ENCODE measurements around the gene PTPN3.

Gene PTPN3

DNA sequence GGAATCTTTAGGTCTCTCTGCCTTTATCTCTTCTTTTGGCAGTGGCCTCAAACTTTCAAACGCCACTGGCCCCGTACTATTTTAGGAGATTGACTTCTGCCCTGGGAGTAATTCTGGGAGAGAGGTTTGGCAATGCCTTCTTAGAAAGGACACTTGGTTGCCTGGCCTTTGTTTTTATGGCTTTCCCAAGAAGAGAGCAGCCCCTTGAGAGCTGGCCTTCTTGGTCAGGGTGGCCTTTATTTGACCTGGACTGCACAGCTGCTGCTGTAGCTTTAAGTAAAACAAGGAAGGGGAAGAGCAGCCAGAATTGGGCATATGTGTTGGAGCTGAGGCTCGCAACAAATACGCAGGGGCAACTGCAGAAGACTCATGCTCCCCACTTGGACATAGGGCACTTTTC lies 60.8 kb downstream of the PTPN3 start:
- DNase-seq (ENCODE audit: low read depth, low spot score) = no peak
- no peak overlapping the region for H3K4me3 ChIP-seq (ENCODE audit: insufficient read length, low read depth)
- no peak overlapping the region for H3K9ac ChIP-seq (ENCODE audit: insufficient read length, low read depth)
- H3K9me3 ChIP-seq (ENCODE audit: insufficient read depth, low read length) = no peaks in the 10 kb centered on the region
- H3K27me3 ChIP-seq (ENCODE audit: insufficient read depth, insufficient read length) = no peaks in the 10 kb centered on the region
- TF ChIP-seq SUZ12 (IDR thresholded peaks at IDR 0.05; ENCODE audit: extremely low read depth, insufficient read depth, insufficient read length) (no peak), YY1 (IDR thresholded peaks at IDR 0.05; ENCODE audit: insufficient read depth, insufficient read length) (no peak), ZNF274 (IDR thresholded peaks at IDR 0.05; ENCODE audit: low read depth, low read length) (no peak)
- H3K4me1 ChIP-seq (ENCODE audit: insufficient read depth, insufficient read length) = no peaks in the 10 kb centered on the region
- peaks cover 4% of the 10 kb centered on the region for H3K36me3 ChIP-seq (ENCODE audit: insufficient read depth, insufficient read length, low read length)

DNA sequence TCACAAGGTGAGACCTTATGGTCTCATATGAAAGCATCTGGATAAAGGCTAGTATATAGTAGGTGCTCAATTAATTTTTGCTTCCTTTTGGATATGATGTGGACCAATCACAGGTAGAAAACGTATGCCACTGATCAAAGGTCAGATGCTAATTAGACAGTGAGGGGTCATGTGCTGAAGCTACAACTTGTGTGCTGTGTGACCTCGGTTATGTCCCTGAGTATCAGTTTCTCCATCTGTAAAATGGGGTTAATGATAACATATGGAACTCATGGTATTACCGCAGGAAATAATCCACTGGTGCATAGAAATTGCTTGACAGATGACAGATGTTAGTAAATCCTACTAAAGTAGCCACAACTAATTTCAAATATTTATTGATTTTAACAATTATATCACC lies 62.0 kb downstream of the PTPN3 start:
- peaks cover 4% of the 10 kb centered on the region for H3K36me3 ChIP-seq (ENCODE audit: insufficient read depth, insufficient read length, low read length)
- TF ChIP-seq YY1 (IDR thresholded peaks at IDR 0.05; ENCODE audit: insufficient read depth, insufficient read length) = no peak
- no peak for TF ChIP-seq ZNF274 (IDR thresholded peaks at IDR 0.05; ENCODE audit: low read depth, low read length)
- TF ChIP-seq SUZ12 (IDR thresholded peaks at IDR 0.05; ENCODE audit: extremely low read depth, insufficient read depth, insufficient read length) = no peak
- no peak overlapping the region for H3K4me3 ChIP-seq (ENCODE audit: insufficient read length, low read depth)
- no peaks in the 10 kb centered on the region for H3K9me3 ChIP-seq (ENCODE audit: insufficient read depth, low read length)
- no peak for DNase-seq (ENCODE audit: low read depth, low spot score)
- H3K4me1 ChIP-seq (ENCODE audit: insufficient read depth, insufficient read length) = no peaks in the 10 kb centered on the region
- no peaks in the 10 kb centered on the region for H3K27me3 ChIP-seq (ENCODE audit: insufficient read depth, insufficient read length)
- H3K9ac ChIP-seq (ENCODE audit: insufficient read length, low read depth) = no peak overlapping the region

DNA sequence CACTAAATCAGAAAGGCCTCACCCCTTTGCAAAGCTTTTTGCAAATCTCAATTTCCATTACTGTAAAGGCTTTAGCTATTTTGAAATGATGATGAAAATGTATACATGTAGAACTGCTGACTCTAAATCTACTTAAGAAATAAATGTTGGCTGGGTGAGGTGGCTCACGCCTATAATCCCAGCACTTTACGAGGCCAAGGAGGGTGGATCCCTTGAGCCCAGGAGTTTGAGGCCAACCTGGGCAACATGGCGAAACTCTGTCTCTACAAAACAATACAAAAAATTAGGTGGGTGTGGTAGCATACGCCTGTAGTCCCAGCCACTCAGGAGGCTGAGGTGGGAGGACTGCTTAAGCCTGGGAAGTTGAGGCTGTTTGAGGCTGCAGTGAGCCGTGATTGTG lies 64.6 kb downstream of the PTPN3 start:
- Histone ChIP-seq H3K9me3 (ENCODE audit: insufficient read depth, low read length) (no peaks in the 10 kb centered on the region), H3K36me3 (ENCODE audit: insufficient read depth, insufficient read length, low read length) (peaks cover 4% of the 10 kb centered on the region), H3K9ac (ENCODE audit: insufficient read length, low read depth) (no peak overlapping the region), H3K4me3 (ENCODE audit: insufficient read length, low read depth) (no peak overlapping the region), H3K4me1 (ENCODE audit: insufficient read depth, insufficient read length) (no peaks in the 10 kb centered on the region), H3K27me3 (ENCODE audit: insufficient read depth, insufficient read length) (no peaks in the 10 kb centered on the region)
- no peak for DNase-seq (ENCODE audit: low read depth, low spot score)
- TF ChIP-seq YY1 (IDR thresholded peaks at IDR 0.05; ENCODE audit: insufficient read depth, insufficient read length) (no peak), SUZ12 (IDR thresholded peaks at IDR 0.05; ENCODE audit: extremely low read depth, insufficient read depth, insufficient read length) (no peak), ZNF274 (IDR thresholded peaks at IDR 0.05; ENCODE audit: low read depth, low read length) (no peak)

DNA sequence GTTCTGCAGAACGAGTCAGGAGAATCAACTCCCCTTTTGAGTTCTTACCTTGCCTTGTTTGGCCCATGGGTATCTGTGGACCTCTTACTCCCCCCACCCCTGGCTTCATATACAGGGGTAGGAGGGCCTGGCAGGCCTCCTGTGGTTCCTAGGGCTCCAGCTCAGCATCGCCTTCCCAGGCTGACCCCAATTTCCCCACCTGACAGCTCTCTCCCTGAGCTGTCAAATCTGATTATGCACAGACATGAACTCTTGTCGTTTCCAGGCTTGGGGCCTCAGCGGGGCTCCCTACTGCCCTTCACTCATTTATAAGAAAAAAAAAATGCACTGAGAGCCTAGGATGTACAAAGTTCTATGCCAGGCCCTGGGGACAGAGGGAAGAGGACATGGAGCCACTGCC lies 67.9 kb downstream of the PTPN3 start:
- H3K36me3 ChIP-seq (ENCODE audit: insufficient read depth, insufficient read length, low read length) = no peaks in the 10 kb centered on the region
- TF ChIP-seq YY1 (IDR thresholded peaks at IDR 0.05; ENCODE audit: insufficient read depth, insufficient read length) (no peak), ZNF274 (IDR thresholded peaks at IDR 0.05; ENCODE audit: low read depth, low read length) (no peak), SUZ12 (IDR thresholded peaks at IDR 0.05; ENCODE audit: extremely low read depth, insufficient read depth, insufficient read length) (no peak)
- H3K9me3 ChIP-seq (ENCODE audit: insufficient read depth, low read length) = no peaks in the 10 kb centered on the region
- H3K9ac ChIP-seq (ENCODE audit: insufficient read length, low read depth) = no peak overlapping the region
- DNase-seq (ENCODE audit: low read depth, low spot score) = no peak
- H3K27me3 ChIP-seq (ENCODE audit: insufficient read depth, insufficient read length) = no peaks in the 10 kb centered on the region
- H3K4me1 ChIP-seq (ENCODE audit: insufficient read depth, insufficient read length) = no peaks in the 10 kb centered on the region
- no peak overlapping the region for H3K4me3 ChIP-seq (ENCODE audit: insufficient read length, low read depth)

DNA sequence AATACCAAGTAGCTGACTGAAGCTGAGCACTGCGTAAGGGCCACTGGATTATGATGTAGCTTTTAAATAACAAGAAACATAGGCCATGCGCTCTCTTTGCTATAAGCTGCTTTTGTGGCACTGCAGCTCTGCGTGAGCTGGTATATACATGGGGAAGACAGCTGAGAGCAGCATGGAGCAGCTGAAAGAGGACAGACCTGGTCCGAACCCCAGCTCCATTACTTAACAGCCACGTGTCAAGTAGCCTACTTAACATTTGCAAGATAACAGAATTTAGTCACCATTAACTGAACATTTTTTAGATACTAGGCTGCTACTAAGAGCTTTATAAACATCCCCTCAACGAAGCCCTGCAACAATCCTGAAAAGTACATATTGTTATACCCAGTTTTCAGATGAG lies 69.3 kb downstream of the PTPN3 start:
- no peaks in the 10 kb centered on the region for H3K9me3 ChIP-seq (ENCODE audit: insufficient read depth, low read length)
- no peak for DNase-seq (ENCODE audit: low read depth, low spot score)
- no peak overlapping the region for H3K4me3 ChIP-seq (ENCODE audit: insufficient read length, low read depth)
- no peaks in the 10 kb centered on the region for H3K36me3 ChIP-seq (ENCODE audit: insufficient read depth, insufficient read length, low read length)
- no peak for TF ChIP-seq SUZ12 (IDR thresholded peaks at IDR 0.05; ENCODE audit: extremely low read depth, insufficient read depth, insufficient read length)
- TF ChIP-seq ZNF274 (IDR thresholded peaks at IDR 0.05; ENCODE audit: low read depth, low read length) = no peak
- TF ChIP-seq YY1 (IDR thresholded peaks at IDR 0.05; ENCODE audit: insufficient read depth, insufficient read length) = no peak
- H3K4me1 ChIP-seq (ENCODE audit: insufficient read depth, insufficient read length) = no peaks in the 10 kb centered on the region
- H3K9ac ChIP-seq (ENCODE audit: insufficient read length, low read depth) = no peak overlapping the region
- no peaks in the 10 kb centered on the region for H3K27me3 ChIP-seq (ENCODE audit: insufficient read depth, insufficient read length)

DNA sequence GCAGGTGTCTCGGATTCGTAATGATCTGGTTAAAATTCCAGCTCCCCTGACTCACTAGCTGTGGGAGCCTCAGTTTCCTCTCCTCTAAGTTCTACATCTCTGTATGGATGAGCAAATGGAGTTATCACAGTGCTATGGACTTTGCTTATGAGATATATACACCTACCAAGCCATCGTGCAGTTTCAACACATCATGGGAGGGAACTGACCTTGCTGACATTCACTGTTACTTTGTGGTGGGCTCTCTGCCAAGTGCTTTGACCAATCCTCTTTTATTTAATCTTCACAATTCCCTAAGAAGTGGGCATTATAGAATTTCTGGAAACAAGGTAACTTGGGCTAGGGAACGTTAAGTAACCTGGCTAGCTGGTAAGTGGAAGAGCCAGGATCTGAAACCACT lies 70.2 kb downstream of the PTPN3 start:
- Histone ChIP-seq H3K9me3 (ENCODE audit: insufficient read depth, low read length) (no peaks in the 10 kb centered on the region), H3K4me3 (ENCODE audit: insufficient read length, low read depth) (no peak overlapping the region), H3K9ac (ENCODE audit: insufficient read length, low read depth) (no peak overlapping the region), H3K27me3 (ENCODE audit: insufficient read depth, insufficient read length) (no peaks in the 10 kb centered on the region), H3K36me3 (ENCODE audit: insufficient read depth, insufficient read length, low read length) (no peaks in the 10 kb centered on the region), H3K4me1 (ENCODE audit: insufficient read depth, insufficient read length) (no peaks in the 10 kb centered on the region)
- no peak for TF ChIP-seq YY1 (IDR thresholded peaks at IDR 0.05; ENCODE audit: insufficient read depth, insufficient read length)
- no peak for TF ChIP-seq SUZ12 (IDR thresholded peaks at IDR 0.05; ENCODE audit: extremely low read depth, insufficient read depth, insufficient read length)
- TF ChIP-seq ZNF274 (IDR thresholded peaks at IDR 0.05; ENCODE audit: low read depth, low read length) = no peak
- no peak for DNase-seq (ENCODE audit: low read depth, low spot score)

DNA sequence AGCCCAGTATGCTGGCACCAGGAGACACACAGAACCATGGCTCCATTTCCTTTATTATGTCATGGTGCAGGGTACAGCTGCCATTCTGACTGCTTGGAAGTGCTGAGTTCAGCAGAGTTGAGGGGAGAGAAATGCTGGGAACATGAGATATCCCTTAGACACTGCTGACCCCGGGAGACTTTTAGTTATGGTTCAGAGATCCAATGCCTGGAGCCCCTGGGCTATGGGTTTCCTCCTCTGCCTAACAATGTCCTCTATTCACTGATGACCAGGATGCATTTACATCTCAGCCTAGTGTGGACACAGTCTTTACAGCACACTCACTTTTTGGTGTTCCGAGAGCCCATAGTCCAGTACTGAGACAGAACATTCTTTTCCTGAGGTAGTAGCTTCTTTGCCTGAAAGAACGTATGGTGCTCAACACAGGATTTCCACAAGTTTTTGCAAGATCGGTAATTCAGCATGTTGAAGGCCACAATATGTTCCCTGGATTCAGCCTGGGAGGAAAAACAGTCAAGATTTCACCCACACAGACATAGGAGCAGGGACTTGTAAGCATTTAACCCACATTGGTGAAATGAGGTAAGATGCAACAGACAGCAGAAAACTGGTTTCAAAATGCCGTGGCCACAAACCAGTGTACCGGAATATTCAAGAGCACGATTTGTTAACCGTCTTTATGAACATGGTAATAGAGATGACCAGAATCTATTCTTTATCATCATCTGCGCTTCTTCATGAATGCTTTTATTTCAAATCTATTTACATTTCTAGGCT lies 71.3 kb downstream of the PTPN3 start:
- TF ChIP-seq YY1 (IDR thresholded peaks at IDR 0.05; ENCODE audit: insufficient read depth, insufficient read length) (no peak), SUZ12 (IDR thresholded peaks at IDR 0.05; ENCODE audit: extremely low read depth, insufficient read depth, insufficient read length) (no peak), ZNF274 (IDR thresholded peaks at IDR 0.05; ENCODE audit: low read depth, low read length) (no peak)
- Histone ChIP-seq H3K36me3 (ENCODE audit: insufficient read depth, insufficient read length, low read length) (no peaks in the 10 kb centered on the region), H3K4me3 (ENCODE audit: insufficient read length, low read depth) (no peak overlapping the region), H3K27me3 (ENCODE audit: insufficient read depth, insufficient read length) (no peaks in the 10 kb centered on the region), H3K9ac (ENCODE audit: insufficient read length, low read depth) (no peak overlapping the region), H3K4me1 (ENCODE audit: insufficient read depth, insufficient read length) (no peaks in the 10 kb centered on the region), H3K9me3 (ENCODE audit: insufficient read depth, low read length) (no peaks in the 10 kb centered on the region)
- DNase-seq (ENCODE audit: low read depth, low spot score) = no peak
